Measurements from ENCODE around the gene SETD2.

SETD2 gene

DNA sequence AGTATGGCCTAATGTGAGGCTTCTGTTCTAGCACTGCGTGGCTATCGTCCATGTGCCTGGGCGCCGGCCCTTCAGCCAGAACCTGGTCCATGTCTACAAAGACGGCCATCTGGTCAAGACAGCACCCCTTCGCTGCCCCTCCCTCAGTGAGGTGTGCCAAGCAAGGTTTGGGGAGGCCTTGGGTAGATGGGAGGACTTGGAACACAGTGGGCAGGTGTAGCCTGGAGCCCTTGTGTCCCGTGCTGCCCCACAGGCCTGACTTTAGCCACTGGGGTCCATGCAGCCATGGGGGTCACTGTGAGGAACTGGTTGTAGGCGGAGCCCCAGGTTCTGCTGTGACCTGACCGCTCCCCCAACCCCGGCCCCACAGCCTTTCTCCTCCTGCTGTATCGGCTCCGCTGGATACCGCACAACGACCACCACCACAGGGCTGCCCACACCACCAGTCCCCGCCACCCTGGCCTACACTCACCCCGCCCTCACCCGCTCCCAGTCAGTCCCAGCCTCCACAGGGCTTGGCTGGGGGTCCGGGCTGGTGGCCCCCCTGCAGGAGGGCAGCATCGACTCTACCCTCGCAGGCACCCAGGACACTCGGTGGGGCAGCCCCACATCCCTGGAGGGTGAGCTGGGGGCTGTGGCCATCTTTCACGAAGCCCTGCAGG is 167.9 kb downstream of the SETD2 start:
- DNase-seq, result no peak

DNA sequence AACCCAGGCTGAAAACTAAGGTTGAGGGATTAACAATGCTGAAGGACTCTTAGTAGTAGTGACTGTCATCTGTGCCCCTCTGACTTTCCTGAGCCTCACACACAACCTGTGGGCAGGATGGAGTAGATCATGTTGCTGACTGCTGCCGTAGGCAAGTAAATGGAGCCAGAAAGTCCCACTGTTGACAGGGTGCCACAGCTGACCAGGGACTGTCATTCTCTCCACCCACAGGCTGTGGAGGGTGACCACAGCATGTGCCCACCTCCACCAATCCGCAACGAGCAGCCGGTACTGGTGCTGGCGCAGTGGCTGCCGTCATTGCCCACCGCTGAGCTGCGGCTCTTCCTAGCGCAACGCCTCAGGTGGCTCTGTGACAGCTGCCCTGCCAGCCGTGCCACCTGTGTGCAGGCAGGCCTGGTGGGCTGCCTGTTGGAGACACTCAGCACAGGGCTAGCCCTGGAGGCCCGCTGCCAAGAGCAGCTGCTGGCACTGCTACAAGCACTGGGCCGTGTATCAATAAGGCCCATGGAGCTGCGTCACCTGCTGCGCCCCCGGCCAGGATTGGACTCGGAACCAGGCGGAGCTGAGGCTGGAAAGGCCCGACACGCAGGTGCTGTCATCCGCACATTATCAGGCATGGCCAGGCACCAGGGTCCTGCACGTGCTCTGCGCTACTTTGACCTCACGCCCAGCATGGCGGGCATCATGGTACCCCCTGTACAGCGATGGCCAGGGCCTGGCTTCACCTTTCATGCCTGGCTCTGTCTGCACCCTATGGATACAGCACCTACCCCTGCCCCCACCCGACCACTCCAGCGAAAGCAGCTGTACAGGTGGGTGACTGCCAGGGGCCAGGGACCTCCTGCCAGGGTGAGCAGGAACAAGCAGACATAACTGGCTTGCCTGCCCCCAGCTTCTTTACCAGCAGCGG is 168.8 kb downstream of the SETD2 start:
- no peak for DNase-seq

DNA sequence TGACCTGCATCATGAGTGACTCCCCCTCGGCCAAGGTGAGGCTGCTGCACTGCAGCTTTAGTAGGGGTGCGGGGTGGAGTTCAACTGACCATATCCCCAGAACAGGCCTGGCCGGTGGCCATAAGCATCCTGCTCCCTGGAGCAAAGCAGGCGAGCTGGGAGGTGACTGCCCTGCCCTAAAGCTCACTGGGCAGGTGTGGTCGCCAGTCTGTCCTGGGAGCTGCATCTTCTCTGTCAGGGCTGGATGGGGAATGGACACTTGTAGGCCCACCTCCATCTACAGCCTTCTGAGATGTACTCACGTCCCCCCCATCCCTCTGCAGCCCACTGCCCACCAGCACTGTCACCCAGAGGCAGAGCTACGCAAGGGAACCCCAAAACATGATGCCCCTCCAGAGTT is 169.9 kb downstream of the SETD2 start:
- no peak for DNase-seq

DNA sequence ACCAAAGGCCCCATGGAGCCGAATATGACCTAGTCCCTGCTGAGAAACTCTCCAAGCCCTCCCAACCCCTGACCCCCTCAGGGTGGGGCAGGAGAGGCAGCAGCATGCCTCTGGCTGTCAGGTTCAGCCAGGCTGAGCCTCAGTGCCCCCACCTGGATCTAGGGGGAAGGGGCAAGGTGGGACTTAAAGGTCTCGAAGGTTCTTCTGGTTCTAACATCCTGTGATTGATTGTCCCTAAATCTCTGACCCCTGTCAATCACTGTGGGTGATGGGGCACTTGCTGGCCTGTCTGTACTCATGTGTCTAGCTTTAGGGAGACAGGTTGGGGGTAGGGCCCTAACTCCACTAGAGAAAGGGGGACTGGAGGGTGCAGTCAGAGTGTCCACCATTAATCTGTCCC is 170.6 kb downstream of the SETD2 start:
- no peak for DNase-seq

DNA sequence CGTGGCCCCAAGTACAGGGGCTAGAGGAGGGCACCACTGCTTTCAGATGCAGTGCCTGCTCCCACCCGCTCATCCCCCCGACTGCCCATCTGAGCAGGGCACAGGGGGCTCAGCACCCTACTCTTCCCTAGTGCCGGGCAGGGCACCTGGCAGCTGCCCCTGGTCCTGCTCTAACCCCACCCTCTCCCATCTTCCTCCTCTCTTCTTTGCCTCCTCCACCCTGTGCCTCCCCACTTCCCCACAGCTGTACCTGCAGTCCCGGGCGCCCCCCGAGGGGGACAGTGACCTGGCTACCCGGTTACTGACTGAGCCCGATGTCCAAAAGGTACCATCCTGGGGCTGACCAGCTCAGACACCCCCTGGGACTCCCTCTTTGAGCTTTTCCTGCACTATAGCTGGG is 171.7 kb downstream of the SETD2 start:
- DNase-seq, result no peak

DNA sequence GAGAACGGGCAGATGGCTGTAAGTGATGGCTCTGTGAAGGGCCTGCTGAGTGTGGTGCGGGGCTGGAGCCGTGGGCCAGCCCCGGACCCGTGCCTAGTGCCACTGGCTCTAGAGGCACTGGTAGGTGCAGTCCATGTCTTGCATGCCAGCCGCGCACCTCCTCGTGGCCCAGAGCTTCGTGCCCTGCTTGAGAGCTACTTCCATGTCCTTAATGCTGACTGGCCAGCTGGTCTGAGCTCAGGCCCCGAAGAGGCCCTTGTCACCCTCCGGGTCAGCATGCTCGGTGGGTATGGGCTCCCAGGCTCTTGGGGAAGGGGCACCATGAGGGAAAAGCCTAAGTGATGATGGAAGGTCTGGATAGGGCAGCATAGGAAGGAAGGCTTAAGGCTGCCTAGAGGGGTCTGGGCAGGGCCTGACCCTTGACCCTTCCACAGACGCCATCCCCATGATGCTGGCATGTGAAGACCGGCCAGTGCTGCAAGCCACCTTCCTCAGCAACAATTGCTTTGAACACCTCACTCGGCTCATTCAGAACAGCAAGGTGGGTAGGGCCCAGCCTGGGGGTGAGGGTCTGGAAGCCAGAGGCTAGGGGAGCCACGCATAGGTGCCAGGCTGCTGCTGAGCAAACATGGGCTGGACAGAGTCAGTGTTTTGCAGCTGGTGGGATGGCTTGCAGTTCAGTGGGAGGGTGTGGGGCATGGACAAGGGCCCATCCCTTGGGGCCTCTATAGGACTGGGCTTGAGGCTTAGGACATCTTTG is 172.3 kb downstream of the SETD2 start:
- no peak for DNase-seq

DNA sequence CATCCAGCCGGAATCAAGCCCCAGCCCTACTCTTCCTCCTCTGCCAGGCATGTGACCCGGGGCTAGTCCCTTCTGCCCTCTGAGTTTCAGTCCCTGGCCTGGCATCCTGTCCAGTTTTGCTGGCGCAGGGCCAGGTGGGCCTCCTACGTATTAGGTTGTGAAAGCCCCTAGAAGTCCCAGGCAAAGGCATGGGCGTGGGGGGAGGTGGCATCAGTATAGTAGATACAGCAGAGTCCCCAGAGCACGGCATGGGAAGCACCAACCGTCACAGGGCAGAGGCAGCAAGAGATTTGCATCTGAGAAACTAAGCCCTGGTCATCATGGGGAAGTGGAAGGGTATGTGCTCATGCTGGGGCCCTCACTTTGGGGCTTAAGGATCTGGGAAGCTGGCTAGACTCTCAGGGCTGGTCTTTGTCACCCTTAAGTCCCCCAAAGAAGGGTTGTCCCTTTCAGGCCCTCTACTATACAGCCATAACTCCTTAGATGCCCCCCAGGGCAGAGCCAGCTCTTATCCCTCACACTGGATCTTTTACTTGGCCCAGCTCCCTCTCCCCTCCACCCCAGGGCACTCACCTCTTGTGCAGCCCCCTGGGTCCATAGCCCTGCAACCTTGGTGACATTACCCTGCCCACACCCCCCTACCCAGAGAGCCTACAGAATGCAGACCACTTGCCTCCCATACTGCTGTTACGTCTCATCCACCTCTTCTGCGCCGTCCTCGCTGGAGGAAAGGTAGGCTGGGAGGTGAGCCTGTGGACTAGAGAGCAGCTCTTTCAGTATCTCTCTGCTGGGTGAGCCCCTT is 173.1 kb downstream of the SETD2 start:
- DNase-seq, result no peak

DNA sequence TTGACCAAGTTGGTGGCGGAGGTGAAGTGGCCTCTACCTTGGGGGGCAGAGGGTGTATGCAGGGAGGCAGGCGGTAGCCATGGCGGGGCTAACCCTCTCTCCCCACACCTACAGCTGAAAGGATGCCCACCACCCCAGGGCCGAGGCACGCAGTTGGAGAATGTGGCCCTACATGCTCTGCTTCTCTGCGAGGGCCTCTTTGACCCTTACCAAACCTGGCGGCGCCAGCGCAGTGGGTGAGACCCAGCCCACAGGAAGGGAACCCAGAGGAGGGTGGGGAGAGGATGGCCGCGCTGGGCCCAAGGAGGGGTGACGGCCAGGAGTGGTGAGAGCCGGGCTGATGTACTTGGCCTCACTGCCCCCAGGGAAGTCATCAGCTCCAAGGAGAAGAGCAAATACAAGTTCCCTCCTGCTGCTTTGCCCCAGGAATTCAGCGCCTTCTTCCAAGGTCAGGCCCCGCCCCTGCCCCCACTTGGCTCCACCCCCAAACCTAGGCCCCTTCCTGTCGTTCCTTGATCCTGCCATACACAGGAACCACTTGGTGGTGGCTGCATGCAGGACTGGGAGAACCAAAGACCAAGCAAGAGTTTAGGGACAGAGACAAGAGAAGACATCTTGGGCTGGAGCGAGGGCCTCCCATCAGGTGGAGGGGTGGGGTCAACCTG is 174.6 kb downstream of the SETD2 start:
- no peak for DNase-seq

DNA sequence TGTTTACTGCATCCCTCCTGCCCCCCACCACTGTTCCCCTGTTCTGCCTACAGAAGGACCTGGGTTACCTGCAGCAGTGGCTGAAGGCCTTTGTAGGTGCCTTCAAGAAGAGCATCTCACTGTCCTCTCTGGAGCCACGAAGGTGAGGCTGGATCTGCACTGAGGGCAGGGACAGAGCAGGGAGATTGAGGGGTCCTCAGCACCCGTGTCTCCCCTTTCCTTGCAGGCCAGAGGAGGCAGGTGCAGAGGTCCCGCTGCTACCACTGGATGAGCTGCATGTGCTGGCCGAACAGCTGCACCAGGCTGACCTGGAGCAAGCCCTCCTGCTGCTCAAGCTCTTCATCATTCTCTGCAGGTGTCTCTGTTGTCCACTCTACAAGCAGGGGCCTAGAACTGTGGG is 175.3 kb downstream of the SETD2 start:
- no peak for DNase-seq

DNA sequence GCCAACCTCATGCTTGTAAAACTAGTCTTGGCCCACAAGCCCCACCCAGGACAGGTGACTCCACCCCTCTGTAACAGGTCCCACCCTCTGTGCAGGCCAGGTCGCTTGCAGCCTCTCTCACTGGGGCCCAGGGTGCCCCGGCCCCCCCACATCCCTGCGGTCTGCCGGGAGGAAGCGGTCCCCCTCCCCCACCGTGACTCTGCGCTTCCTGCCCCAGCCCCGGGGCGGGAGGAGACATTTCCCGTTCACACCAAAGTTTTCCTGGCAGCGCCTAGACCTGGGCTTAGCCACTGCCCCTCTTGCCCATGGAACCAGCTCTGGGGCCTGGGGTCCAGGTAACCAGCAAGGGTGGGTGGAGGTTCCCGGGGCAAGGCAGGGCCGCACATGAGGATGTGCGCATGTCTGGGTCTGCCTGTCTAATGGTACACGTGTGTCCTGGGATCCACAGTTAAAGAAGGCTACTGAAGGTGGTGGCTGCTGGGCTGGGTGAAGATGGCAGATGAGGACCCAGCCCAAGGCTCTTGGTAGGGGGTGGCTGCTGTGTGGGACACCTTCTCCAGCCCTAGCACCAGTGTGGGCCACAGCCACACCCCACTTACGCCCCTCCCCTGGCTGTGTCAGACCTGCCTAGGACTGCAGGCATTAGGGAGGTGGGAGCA is 176.0 kb downstream of the SETD2 start:
- peak; percentile 76 for DNase-seq

DNA sequence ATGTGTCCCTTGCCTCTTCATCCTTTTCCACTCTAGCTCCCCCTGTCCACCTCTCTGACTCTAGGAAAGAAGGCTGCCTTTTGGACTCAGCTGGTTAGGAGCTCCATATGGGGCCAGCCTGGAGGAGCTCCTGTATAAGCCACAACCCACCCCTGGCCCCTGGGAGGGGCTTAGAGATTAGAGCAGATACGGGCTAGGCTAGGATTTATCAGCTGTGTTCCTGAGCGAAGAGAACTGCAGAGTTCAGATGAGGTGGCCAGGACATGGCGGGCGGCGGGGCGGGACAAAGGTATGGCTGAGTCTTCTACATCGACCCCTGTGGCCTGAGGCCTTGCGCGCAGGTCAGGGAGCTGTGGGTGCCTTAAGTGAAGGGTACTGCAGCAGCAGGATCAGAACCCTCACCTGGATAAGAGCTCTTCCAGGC is 176.6 kb downstream of the SETD2 start:
- DNase-seq, result no peak

DNA sequence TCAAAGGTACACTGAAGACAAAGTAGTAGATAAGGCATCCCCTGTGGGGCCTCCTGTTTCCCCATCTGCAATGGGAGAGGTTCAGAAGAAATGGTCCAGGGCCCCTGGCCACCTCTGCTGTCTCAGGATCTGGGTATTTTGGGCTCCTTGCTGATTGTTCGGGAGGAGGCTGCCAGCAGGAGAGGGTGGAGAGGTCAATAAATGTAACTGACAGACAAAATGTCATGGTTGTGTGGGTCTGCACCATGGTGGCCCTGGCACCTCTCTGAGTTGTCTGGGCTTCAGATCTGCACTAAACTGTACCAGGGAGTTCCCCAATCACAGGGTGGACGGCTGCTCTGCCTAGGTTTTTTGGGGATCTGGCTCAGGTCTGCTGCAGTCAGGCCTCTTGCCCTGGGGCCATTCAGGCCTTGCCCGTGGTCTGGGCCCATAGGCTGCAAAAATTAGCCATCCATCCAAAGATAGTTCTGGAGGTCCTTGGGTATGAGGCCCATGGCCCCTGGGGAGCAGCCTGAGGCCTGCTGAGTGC is 177.1 kb downstream of the SETD2 start:
- DNase-seq, result no peak

DNA sequence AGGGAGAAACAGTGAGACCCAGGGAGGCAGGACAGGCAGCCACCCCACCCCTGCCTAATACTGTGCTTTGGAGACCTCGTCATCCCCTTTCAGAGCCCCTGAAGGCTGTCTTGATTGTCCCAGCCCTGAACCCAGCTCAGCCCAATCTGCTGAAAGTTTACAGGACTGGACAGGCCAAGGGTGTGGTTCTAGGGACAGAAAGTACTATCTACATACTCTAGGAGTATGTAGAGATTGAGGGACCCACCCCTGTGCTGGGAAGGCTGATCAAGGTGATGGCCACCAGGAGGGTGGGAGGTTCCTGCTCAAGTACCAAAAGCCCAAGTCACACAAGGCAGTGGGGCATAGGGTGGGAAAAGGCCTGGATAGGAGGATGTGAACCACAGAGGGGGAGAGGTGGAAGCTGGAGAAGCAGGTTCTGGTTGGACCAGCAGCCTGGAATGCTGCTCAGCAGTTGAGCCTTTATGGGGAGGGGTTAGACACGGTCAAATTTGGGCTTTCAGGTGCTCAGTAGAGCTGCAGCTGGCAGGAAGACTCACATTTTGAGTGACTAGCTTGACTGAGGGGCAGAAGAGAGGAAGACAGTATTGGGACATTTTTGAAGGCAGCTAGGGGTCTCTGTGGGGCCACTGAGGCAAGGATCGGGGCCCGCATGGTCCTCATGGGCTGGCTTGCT is 177.7 kb downstream of the SETD2 start:
- no peak for DNase-seq

DNA sequence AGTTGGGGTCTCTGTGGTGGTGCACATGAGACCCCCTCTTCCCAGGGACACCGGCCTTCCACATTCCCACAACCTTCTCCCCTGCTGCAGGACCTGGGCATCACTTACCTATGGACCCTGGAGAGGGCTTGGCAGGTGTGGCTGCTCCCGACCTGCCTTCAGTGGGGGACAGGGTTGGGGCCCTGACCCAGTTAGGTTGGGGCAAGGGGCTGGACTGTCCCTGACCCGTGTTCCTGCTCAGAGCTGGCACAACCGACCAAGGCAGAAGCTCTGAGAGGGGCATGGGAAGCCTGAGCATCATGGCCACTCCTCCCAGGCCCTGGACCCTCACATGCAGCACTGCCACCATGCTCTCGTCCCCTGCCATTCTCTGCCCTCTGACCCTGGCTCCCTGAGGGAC is 178.3 kb downstream of the SETD2 start:
- DNase-seq, result no peak

DNA sequence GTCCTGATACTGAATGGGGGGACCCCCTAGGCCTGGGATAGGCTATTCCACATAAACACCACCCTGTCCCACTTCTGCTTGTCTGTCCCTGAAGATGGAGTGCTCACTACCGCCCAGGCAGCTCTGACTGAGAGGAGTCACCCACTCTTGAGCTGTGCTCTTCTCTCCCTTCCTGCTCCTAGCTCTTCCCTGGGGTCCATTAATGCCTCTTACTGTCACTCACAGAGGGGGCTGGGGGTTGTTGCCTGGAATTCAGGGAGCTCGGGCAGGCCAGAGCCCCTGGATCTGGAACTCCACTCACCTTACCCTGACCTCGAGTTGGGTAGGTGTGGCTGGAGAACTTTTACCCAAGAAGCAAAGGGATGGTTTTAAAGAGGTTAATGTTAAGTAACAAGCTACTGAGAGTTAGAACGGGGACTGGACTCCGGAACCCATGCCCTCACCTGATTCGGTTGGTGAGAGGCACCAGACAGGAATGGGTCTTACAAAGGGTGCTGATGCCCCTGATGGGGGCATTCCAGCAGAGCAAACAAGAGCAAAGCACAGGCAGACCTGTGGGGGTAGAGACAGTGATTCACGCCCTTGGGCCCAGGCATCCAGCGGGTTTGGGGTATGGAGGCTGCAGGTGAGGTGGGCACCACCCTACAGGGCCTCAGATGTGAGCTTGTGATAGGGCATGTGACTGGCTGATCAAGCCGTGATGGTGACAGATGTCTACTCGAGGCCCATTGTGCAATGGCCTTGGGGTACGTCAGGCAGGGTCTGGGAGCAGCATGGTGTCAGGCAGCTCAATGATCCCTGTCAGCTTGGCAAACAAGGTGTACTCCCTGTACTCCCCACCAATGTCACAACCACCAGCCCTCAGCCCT is 179.1 kb downstream of the SETD2 start:
- no peak for DNase-seq

DNA sequence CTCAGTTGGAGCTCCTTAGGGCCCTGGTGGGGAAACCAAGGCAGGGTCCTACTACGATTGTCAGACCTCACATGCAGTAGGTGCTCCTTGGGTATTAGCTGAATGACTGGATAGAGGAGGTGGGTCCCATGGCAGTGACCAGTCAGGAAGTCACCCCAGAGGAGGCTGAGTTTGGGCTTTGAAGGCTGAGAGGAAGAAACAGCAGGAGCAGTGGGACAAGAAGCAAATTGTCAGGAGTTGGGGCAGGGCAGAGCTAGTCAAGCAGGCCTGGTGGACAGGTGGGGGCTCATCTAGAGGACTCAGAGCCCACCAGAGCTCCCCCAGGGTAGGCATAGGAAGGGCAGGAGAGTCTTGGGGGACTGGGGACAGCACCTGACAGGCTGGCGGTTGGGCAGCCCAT is 181.4 kb downstream of the SETD2 start:
- no peak for DNase-seq

DNA sequence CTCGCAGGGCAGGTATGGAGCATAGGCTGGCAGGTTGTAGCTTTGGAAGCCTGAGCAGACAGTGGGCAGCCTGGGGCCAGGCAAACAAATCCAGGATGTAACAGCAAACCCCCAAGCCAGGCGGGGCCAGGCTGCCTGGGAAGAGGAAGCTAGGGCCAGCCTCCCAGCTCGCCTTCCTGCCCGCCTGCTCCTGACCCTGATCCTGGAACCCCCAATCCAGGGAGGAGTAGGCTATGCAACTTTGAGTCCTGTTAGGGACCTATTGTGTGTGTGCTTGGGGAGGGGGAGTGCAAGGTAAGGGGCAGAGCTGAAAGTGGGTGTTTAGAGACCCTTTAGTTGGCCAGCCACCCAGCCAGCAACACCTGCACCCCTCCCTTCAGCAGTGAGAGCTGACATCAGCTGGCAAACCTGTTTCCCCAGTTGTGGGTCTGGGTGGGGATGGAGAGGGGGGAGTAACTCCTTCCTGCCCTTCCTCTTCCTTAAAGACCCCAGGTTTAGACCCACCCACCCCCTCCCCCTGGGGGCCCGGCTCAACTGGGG is 181.9 kb downstream of the SETD2 start:
- no peak for DNase-seq

DNA sequence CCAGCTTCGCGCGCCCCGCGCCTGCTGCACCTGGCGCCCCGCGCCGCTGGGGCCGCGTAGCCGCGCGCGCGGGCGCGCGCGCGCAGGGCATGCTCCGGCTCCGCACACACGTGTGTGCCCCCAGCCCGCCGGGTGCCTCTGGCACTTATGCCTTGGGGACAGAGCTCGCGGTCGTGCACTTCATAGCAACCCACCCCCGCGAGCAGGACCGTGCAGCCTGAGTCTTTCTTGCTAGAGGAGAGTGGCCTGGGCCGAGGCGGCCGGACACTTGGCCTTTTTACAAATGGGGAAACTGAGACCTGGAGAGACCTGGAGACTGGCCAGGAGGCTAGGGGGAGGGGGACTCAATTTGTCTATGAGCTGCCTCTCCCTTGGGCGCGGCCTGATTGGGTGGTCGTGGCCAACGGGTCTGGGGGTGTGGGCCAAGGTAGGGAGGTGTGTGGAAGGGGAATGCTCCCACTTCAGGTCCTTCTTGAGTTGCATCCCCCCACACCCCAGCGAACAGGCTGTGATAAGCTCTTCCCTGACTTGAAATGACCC is 183.9 kb downstream of the SETD2 start:
- no peak for DNase-seq

All from activated gamma-delta T cell (primary cell).